PFSK-1 (cell line): ENCODE measurements around the gene DNAI7.

Experiments
- FOXP2 ChIP-seq: optimal IDR thresholded peaks from 2 replicates; pipeline ENCODE3; 2011; ENCODE audit warnings: borderline replicate concordance, control low read depth, inconsistent platforms; ENCODE audit not compliant: insufficient read depth; ENCODE audit errors: extremely low read length, extremely low read depth
- POLR2AphosphoS5 ChIP-seq: IDR thresholded peaks from 2 replicates; pipeline ENCODE4 v1.6.1; 2012; ENCODE audit warnings: low read depth, mild to moderate bottlenecking, control low read depth, low read length, moderate library complexity
- SIN3A ChIP-seq: IDR thresholded peaks from 2 replicates; pipeline ENCODE4 v1.6.1; 2012; ENCODE audit warnings: mild to moderate bottlenecking, low read length, moderate library complexity, borderline replicate concordance; ENCODE audit not compliant: insufficient read depth
- TAF1 ChIP-seq: IDR thresholded peaks from 2 replicates; pipeline ENCODE4 v1.6.1; 2012; ENCODE audit warnings: low read length, control low read depth, borderline replicate concordance; ENCODE audit not compliant: insufficient read depth
- TF ChIP-seq, protein P1 (sequence below), 2 experiments: IDR thresholded peaks; 2 replicates each; pipeline versions ENCODE4 v1.6.1 to v1.8.0; 2011 to 2012; ENCODE audit warnings: low read depth in 2 of 2, low read length in 2 of 2, control low read depth in 1 of 2, inconsistent platforms in 1 of 2, mild to moderate bottlenecking in 1 of 2, moderate library complexity in 1 of 2; ENCODE audit not compliant: insufficient read depth in 1 of 2

Gene DNAI7

DNA sequence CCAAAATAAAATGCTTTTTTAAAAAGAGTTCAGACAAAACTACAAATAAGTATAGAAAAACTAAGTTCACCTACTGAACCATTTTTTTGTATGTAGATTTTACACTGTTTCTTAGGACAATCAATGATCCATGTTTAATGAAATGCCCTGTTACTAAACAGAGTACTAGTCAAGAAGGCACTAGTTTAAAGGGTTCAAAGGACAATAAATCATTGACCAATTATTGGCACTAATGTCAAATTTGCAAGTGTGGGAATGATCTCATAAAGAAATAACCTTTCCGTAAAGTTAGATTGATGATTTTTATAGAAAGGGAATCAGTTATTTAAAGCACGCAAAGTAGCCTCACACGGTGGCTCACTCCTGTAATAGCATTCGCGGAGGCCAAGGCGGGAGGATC is 4.2 kb downstream of the DNAI7 start:
- no peak for TF ChIP-seq SIN3A
- no peak for TF ChIP-seq FOXP2
- TF ChIP-seq, protein P1, sequence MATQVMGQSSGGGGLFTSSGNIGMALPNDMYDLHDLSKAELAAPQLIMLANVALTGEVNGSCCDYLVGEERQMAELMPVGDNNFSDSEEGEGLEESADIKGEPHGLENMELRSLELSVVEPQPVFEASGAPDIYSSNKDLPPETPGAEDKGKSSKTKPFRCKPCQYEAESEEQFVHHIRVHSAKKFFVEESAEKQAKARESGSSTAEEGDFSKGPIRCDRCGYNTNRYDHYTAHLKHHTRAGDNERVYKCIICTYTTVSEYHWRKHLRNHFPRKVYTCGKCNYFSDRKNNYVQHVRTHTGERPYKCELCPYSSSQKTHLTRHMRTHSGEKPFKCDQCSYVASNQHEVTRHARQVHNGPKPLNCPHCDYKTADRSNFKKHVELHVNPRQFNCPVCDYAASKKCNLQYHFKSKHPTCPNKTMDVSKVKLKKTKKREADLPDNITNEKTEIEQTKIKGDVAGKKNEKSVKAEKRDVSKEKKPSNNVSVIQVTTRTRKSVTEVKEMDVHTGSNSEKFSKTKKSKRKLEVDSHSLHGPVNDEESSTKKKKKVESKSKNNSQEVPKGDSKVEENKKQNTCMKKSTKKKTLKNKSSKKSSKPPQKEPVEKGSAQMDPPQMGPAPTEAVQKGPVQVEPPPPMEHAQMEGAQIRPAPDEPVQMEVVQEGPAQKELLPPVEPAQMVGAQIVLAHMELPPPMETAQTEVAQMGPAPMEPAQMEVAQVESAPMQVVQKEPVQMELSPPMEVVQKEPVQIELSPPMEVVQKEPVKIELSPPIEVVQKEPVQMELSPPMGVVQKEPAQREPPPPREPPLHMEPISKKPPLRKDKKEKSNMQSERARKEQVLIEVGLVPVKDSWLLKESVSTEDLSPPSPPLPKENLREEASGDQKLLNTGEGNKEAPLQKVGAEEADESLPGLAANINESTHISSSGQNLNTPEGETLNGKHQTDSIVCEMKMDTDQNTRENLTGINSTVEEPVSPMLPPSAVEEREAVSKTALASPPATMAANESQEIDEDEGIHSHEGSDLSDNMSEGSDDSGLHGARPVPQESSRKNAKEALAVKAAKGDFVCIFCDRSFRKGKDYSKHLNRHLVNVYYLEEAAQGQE (IDR thresholded peaks at IDR 0.05; ENCODE audit: insufficient read depth in 1 of 2, low read depth in 2 of 2, low read length in 2 of 2): no peak
- TF ChIP-seq TAF1: no peak
- TF ChIP-seq POLR2AphosphoS5: no peak

GRCh38 chr12:25189656-25190055 is 5.3 kb downstream of the DNAI7 start:
- TF ChIP-seq, protein P1 (IDR thresholded peaks at IDR 0.05; ENCODE audit: insufficient read depth in 1 of 2, low read depth in 2 of 2, low read length in 2 of 2): no peak
- no peak for TF ChIP-seq POLR2AphosphoS5

DNA sequence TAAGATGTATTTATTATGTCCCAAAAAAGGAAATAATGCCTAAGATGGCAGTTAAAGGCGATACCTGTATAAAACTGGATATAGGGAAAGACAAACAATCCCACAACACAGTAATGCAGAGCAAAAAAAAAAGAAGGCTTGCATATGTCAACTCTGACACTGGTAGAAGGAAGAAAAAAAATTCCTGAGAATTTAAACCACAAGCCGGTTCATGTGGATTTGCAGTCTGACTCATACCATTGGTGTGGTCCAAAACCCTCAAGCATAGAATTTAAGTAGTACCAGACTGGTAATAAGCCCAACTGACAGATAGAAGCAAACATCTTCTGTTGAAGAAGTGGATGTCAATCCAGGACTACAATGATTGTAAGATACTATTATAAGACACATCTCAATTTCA is 7.2 kb downstream of the DNAI7 start:
- TF ChIP-seq POLR2AphosphoS5 (no peak), TAF1 (no peak), FOXP2 (no peak), SIN3A (no peak)
- TF ChIP-seq, protein P1 (IDR thresholded peaks at IDR 0.05; ENCODE audit: insufficient read depth in 1 of 2, low read depth in 2 of 2, low read length in 2 of 2): no peak

DNA sequence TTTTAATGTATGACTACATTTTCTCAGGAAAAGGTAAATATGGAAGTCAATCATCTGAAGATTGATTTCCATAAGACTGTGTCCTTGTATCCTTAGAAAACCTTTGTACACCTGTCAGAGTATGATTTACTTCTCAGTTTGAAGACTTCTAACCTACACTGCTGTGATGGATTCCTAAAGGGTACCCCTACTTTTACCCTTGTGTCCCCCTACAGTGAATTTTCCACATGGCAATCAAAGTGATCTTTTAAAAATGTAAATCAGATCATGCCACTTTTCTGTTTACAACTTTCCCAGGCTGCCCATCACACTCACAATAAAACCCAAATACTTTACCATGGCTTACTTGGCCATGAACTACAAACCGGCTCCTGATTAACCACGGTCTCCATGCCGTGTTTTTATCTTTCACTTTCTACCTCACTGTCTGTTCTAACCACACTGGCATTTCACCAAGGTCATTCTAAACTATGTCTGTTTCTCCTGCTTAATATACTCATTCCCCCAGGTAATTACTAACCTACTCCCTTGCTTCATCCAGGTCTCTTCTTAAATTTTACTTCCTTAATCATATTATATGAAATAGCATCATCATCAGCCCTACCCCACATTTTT is 8.1 kb downstream of the DNAI7 start:
- TF ChIP-seq, protein P1 (IDR thresholded peaks at IDR 0.05; ENCODE audit: insufficient read depth in 1 of 2, low read depth in 2 of 2, low read length in 2 of 2): no peak
- TF ChIP-seq FOXP2: no peak
- no peak for TF ChIP-seq TAF1
- TF ChIP-seq POLR2AphosphoS5: no peak
- no peak for TF ChIP-seq SIN3A

- no peak for TF ChIP-seq TAF1
Measured at GRCh38 chr12:25186038-25186787, 8.7 kb downstream of the DNAI7 start.
